ENCODE results near the gene OR10A4.
"Not testable (repeated sequence)": the region's sequence is repeated elsewhere in the genome, so short reads cannot be mapped to it uniquely, and the experiment has no call there.

The OR10A4 gene

GRCh38 chr11:6876325-6876724 is at the start of gene OR10A4:
Gene OR10A4, plus strand, starts transcription at chr11:6876625. Its CDS starts 23 bp downstream, at chr11:6876648.
- FAIRE-seq: no peak

GRCh38 chr11:6828103-6828502 is 48.3 kb upstream of the OR10A4 start:
- no peak for FAIRE-seq

GRCh38 chr11:6833356-6833755 is 43.1 kb upstream of the OR10A4 start:
- no peak for FAIRE-seq

GRCh38 chr11:6834021-6834420 is 42.4 kb upstream of the OR10A4 start:
- FAIRE-seq: no peak

- no peak for FAIRE-seq
These were observed 34.7 kb upstream of the OR10A4 start for GRCh38 chr11:6841694-6842093.

GRCh38 chr11:6843670-6844069 is 32.8 kb upstream of the OR10A4 start:
- FAIRE-seq: no peak

GRCh38 chr11:6844356-6844755 is 32.1 kb upstream of the OR10A4 start:
- no peak for FAIRE-seq

- no peak for FAIRE-seq
These were observed 31.0 kb upstream of the OR10A4 start, which contains the start of gene OR10A5 for GRCh38 chr11:6845383-6845782. Gene OR10A5, plus strand, starts transcription at chr11:6845683. Its CDS starts 0 bp downstream, at chr11:6845683.

- no peak for FAIRE-seq
These were observed 25.9 kb upstream of the OR10A4 start for GRCh38 chr11:6850526-6850925.

- FAIRE-seq: not testable (repeated sequence)
These were observed 21.6 kb upstream of the OR10A4 start for GRCh38 chr11:6854801-6855200.

GRCh38 chr11:6855971-6856541 is 20.4 kb upstream of the OR10A4 start:
- no peak for FAIRE-seq

GRCh38 chr11:6856871-6857270 is 19.6 kb upstream of the OR10A4 start:
- no peak for FAIRE-seq

GRCh38 chr11:6862961-6863360 is 13.5 kb upstream of the OR10A4 start, which contains the start of gene OR10A2:
Gene OR10A2, plus strand, starts transcription at chr11:6863057. Its CDS starts 6,698 bp downstream, at chr11:6869755.
- no peak for FAIRE-seq

- FAIRE-seq: no peak
These were observed 12.0 kb upstream of the OR10A4 start for GRCh38 chr11:6864438-6864837.

- no peak for FAIRE-seq
These were observed 5.1 kb upstream of the OR10A4 start for GRCh38 chr11:6871278-6871677.

- FAIRE-seq: no peak
These were observed 664 bp upstream of the OR10A4 start for GRCh38 chr11:6875761-6876160.

- FAIRE-seq: no peak
These were observed 489 bp downstream of the OR10A4 start for GRCh38 chr11:6876914-6877313.

- no peak for FAIRE-seq
These were observed 6.3 kb downstream of the OR10A4 start for GRCh38 chr11:6882751-6883150.

- not testable (repeated sequence) for FAIRE-seq
These were observed 11.3 kb downstream of the OR10A4 start for GRCh38 chr11:6887711-6888110.

GRCh38 chr11:6888830-6889229 is 12.4 kb downstream of the OR10A4 start:
- no peak for FAIRE-seq

- FAIRE-seq: no peak
These were observed 13.4 kb downstream of the OR10A4 start for GRCh38 chr11:6889835-6890234.

- no peak for FAIRE-seq
These were observed 16.0 kb downstream of the OR10A4 start, which contains the start of gene OR2D2 for GRCh38 chr11:6892400-6892799. Gene OR2D2, minus strand, starts transcription at chr11:6892500. Its CDS starts 0 bp downstream, at chr11:6892500.

GRCh38 chr11:6894097-6894496 is 17.7 kb downstream of the OR10A4 start:
- no peak for FAIRE-seq

GRCh38 chr11:6895010-6895409 is 18.6 kb downstream of the OR10A4 start:
- FAIRE-seq: no peak

- FAIRE-seq: no peak
These were observed 22.5 kb downstream of the OR10A4 start for GRCh38 chr11:6898911-6899310.
